Ishikawa (cell line): ENCODE measurements around the gene PAH.
A peak's percentile ranks its signal among the peaks of the same experiment; 100 is the strongest.

Experiments
- CEBPB ChIP-seq: IDR thresholded peaks from 2 replicates; pipeline ENCODE4 v1.6.1; 2012
- CREB1 ChIP-seq: IDR thresholded peaks from 2 replicates; pipeline ENCODE4 v1.6.1; 2012; ENCODE audit warnings: low read depth
- EGR1 ChIP-seq: IDR thresholded peaks from 2 replicates; pipeline ENCODE4 v1.6.1; 2012
- EP300 ChIP-seq: IDR thresholded peaks from 2 replicates; pipeline ENCODE4 v1.6.1; 2012; ENCODE audit warnings: borderline replicate concordance
- FOXM1 ChIP-seq: IDR thresholded peaks from 2 replicates; pipeline ENCODE4 v1.6.1; 2012; ENCODE audit warnings: low read depth, borderline replicate concordance
- NFIC ChIP-seq: IDR thresholded peaks from 2 replicates; pipeline ENCODE4 v1.6.1; 2012
- RAD21 ChIP-seq: IDR thresholded peaks from 2 replicates; pipeline ENCODE4 v1.6.1; 2012; ENCODE audit warnings: low read depth
- TAF1 ChIP-seq: IDR thresholded peaks from 2 replicates; pipeline ENCODE4 v1.6.1; 2012; ENCODE audit warnings: low read depth, mild to moderate bottlenecking
- TCF12 ChIP-seq: IDR thresholded peaks from 2 replicates; pipeline ENCODE4 v1.6.1; 2012; ENCODE audit warnings: low read depth
- TEAD4 ChIP-seq: IDR thresholded peaks from 2 replicates; pipeline ENCODE4 v1.6.1; 2012
- YY1 ChIP-seq: IDR thresholded peaks from 2 replicates; pipeline ENCODE4 v1.6.1; 2012; ENCODE audit warnings: low read depth
- ZBTB7A ChIP-seq: IDR thresholded peaks from 2 replicates; pipeline ENCODE4 v1.6.1; 2012; ENCODE audit warnings: low read depth
- TF ChIP-seq, protein P1 (sequence below): IDR thresholded peaks from 2 replicates; pipeline ENCODE4 v1.6.1; 2012
- TF ChIP-seq, protein P2 (sequence below): IDR thresholded peaks from 2 replicates; pipeline ENCODE4 v1.6.1; 2012
- TF ChIP-seq, protein P3 (sequence below): IDR thresholded peaks from 2 replicates; pipeline ENCODE4 v1.6.1; 2012; ENCODE audit warnings: low read depth, mild to moderate bottlenecking

The PAH gene

DNA sequence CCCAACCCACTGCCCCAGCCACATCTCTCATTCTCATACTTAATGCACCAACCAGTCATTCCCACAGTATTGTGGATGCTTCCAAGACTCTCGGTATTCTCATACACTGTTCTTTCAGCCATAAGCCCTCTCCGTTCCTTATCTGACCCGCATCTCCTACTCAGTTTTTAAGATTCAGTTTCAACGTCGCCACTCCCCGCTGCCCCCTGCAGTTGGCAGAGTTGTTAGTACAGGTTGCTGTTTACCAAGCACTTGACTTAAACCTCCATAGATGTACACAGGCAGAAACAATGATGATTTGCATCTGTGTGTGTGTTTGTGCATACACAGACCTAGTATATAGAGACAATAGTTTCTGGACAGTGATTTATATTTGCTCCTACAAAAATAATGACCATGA lies 40.2 kb downstream of the PAH start:
- TF ChIP-seq, protein P1, sequence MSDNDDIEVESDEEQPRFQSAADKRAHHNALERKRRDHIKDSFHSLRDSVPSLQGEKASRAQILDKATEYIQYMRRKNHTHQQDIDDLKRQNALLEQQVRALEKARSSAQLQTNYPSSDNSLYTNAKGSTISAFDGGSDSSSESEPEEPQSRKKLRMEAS, result no peak
- no peak for TF ChIP-seq RAD21
- TF ChIP-seq NFIC, result no peak
- no peak for TF ChIP-seq CREB1

DNA sequence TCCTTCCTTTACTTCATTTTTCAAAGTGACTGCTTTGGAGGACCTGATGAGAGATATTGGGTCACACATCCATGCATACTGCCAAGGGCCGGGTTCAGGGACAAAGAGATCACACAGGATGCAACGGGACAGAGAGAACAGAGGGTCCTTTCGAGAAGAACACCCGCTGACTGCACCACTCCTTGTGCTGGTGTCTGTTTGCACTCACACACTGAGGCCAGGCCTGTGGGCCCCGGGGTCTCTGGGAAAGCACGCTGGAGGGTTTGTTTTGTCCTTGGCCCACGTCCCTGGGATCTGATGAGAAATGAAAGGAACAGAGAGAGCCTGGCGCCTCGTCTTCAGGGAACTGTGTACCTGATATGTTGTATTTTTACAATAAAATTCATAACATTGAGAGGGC lies 42.2 kb downstream of the PAH start:
- TF ChIP-seq EP300 (no peak), NFIC (no peak), TAF1 (no peak), FOXM1 (no peak), ZBTB7A (no peak), EGR1 (no peak), CEBPB (no peak), TEAD4 (no peak), CREB1 (no peak), RAD21 (no peak), TCF12 (no peak), YY1 (no peak)
- TF ChIP-seq, protein P2, sequence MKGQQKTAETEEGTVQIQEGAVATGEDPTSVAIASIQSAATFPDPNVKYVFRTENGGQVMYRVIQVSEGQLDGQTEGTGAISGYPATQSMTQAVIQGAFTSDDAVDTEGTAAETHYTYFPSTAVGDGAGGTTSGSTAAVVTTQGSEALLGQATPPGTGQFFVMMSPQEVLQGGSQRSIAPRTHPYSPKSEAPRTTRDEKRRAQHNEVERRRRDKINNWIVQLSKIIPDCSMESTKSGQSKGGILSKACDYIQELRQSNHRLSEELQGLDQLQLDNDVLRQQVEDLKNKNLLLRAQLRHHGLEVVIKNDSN, result no peak
- TF ChIP-seq, protein P1, result no peak
- TF ChIP-seq, protein P3, sequence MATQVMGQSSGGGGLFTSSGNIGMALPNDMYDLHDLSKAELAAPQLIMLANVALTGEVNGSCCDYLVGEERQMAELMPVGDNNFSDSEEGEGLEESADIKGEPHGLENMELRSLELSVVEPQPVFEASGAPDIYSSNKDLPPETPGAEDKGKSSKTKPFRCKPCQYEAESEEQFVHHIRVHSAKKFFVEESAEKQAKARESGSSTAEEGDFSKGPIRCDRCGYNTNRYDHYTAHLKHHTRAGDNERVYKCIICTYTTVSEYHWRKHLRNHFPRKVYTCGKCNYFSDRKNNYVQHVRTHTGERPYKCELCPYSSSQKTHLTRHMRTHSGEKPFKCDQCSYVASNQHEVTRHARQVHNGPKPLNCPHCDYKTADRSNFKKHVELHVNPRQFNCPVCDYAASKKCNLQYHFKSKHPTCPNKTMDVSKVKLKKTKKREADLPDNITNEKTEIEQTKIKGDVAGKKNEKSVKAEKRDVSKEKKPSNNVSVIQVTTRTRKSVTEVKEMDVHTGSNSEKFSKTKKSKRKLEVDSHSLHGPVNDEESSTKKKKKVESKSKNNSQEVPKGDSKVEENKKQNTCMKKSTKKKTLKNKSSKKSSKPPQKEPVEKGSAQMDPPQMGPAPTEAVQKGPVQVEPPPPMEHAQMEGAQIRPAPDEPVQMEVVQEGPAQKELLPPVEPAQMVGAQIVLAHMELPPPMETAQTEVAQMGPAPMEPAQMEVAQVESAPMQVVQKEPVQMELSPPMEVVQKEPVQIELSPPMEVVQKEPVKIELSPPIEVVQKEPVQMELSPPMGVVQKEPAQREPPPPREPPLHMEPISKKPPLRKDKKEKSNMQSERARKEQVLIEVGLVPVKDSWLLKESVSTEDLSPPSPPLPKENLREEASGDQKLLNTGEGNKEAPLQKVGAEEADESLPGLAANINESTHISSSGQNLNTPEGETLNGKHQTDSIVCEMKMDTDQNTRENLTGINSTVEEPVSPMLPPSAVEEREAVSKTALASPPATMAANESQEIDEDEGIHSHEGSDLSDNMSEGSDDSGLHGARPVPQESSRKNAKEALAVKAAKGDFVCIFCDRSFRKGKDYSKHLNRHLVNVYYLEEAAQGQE, result no peak

DNA sequence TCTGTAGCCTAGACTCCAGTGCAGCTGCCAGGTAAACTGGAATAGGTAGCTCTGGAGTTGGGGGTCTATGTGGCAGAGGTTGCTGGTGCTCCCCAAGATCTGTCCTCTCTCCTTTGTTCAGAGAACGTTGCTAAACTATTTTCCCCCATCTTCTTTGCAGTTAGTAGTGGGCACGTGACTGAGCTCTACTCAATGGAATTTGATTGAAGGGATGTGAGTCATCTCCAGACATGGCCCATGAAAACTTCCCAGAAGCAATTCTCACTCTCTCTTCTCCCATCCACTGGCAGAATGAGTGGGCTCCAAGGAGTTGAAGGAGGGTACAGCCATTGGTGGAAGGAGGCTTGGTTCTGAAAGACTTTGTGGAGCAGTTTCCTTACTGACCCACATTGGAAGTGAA lies 44.0 kb downstream of the PAH start:
- TF ChIP-seq CEBPB, result no peak
- TF ChIP-seq, protein P2, result peak; percentile 45; the same call in 1 of the 2 replicates

DNA sequence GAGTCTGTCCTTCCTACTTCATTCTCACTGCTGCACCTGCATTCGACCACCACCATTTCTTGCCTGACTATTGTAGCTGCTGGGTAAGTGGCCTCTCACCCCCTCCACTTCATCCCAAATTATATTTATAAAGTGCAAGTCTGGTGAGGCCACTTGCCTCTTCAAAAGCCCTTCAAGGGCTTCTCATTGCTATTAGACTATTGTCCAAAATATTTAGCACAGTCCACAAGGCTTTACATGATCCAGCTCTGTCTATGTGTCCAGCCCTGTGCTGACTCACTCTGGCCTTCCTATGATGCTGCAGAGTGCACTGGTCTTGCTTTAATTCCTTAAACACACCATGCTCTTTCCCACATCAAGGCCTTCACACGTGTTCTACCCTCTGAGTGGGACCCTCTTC lies 46.0 kb downstream of the PAH start:
- TF ChIP-seq, protein P3, result no peak
- TF ChIP-seq FOXM1, result no peak
- TF ChIP-seq CEBPB, result no peak
- no peak for TF ChIP-seq CREB1
- no peak for TF ChIP-seq YY1

DNA sequence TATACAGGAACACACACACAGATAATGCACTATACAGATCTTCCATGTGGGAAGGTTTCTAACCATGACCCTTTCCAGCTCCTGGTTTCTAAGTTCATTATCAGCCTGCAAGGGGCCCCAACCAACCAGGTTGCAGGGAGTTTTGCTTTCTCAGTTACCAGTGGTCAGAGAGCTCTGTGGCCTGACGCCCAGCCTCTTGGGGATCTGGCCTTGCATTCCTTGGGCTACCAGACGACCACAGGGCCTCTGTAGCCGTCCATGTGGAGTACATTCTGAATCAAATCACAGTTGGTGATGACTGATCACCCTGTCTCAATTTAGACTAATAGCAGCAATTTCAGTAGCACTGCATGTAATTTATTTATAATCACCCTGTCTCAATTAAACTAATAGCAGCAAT lies 47.5 kb downstream of the PAH start:
- no peak for TF ChIP-seq EGR1
- TF ChIP-seq TEAD4, result no peak
- TF ChIP-seq FOXM1, result no peak
- no peak for TF ChIP-seq NFIC
- TF ChIP-seq, protein P2, result no peak
- TF ChIP-seq EP300, result no peak
- TF ChIP-seq TCF12, result no peak
- TF ChIP-seq YY1, result no peak
- no peak for TF ChIP-seq CEBPB
- TF ChIP-seq CREB1, result no peak
- TF ChIP-seq, protein P1, result no peak
- TF ChIP-seq TAF1, result no peak
- TF ChIP-seq RAD21, result no peak
- TF ChIP-seq ZBTB7A, result no peak
- TF ChIP-seq, protein P3, result no peak
